Measurements from ENCODE around the gene WAC. TPM values are rescaled to one million over a fixed set of nuclear protein-coding genes. Genes with fewer than 3 reads are reported as not detected.

The WAC gene
- total RNA-seq, 1 donor from 2014 or later, result 123 TPM

- H3K4me1 Mint-ChIP-seq (ENCODE audit: low read depth, unreplicated experiment), result peaks cover 5% of the 10 kb centered on the region
- FAIRE-seq (no peak), DNase-seq (ENCODE audit: low read depth) (no peak)
- peaks cover 22% of the 10 kb centered on the region for H3K36me3 Mint-ChIP-seq (ENCODE audit: low read depth, unreplicated experiment)
- peaks cover 30% of the 10 kb centered on the region for H3K79me2 ChIP-seq (ENCODE audit: insufficient read depth, low read length)
- TF ChIP-seq, protein P1, sequence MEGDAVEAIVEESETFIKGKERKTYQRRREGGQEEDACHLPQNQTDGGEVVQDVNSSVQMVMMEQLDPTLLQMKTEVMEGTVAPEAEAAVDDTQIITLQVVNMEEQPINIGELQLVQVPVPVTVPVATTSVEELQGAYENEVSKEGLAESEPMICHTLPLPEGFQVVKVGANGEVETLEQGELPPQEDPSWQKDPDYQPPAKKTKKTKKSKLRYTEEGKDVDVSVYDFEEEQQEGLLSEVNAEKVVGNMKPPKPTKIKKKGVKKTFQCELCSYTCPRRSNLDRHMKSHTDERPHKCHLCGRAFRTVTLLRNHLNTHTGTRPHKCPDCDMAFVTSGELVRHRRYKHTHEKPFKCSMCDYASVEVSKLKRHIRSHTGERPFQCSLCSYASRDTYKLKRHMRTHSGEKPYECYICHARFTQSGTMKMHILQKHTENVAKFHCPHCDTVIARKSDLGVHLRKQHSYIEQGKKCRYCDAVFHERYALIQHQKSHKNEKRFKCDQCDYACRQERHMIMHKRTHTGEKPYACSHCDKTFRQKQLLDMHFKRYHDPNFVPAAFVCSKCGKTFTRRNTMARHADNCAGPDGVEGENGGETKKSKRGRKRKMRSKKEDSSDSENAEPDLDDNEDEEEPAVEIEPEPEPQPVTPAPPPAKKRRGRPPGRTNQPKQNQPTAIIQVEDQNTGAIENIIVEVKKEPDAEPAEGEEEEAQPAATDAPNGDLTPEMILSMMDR (IDR thresholded peaks at IDR 0.05; ENCODE audit: insufficient read depth, low read depth, low read length), result no peak
- TF ChIP-seq EZH2 (IDR thresholded peaks at IDR 0.05; ENCODE audit: insufficient read depth, low read length), result no peak
- H3K9me3 Mint-ChIP-seq (ENCODE audit: unreplicated experiment), result no peaks in the 10 kb centered on the region
- no peak overlapping the region for H3K4me3 Mint-ChIP-seq (ENCODE audit: unreplicated experiment)
- no peak overlapping the region for H3K4me3 ChIP-seq (ENCODE audit: insufficient read depth, low read depth, low read length)
- no peaks in the 10 kb centered on the region for H3K27me3 ChIP-seq (ENCODE audit: insufficient read depth, low read length)
- no peak overlapping the region for H3K9ac ChIP-seq (ENCODE audit: low read length)
- H3K4me1 ChIP-seq (ENCODE audit: insufficient read depth, low read length), result no peaks in the 10 kb centered on the region
- H3K27ac Mint-ChIP-seq (ENCODE audit: unreplicated experiment), result no peak overlapping the region
- no peaks in the 10 kb centered on the region for H3K27me3 Mint-ChIP-seq (ENCODE audit: low read depth, unreplicated experiment)
- no peak overlapping the region for H3K4me2 ChIP-seq (ENCODE audit: low read length)
- H3K9me3 ChIP-seq (ENCODE audit: insufficient read depth, low read depth, low read length), result no peaks in the 10 kb centered on the region
- H3K36me3 ChIP-seq (ENCODE audit: insufficient read depth, low read length), result peaks cover 71% of the 10 kb centered on the region
- H2AFZ ChIP-seq (ENCODE audit: low read depth, low read length), result no peak overlapping the region
- peaks cover 53% of the 10 kb centered on the region for H4K20me1 ChIP-seq (ENCODE audit: insufficient read depth, low read length)
- no peak overlapping the region for H3K27ac ChIP-seq (ENCODE audit: low read depth, low read length)
Measured at GRCh38 chr10:28612877-28613276, 80.0 kb downstream of the WAC start.

GRCh38 chr10:28616514-28616913 lies 83.6 kb downstream of the WAC start:
- Mint-ChIP-seq H3K4me1 (ENCODE audit: low read depth, unreplicated experiment) (peaks cover 5% of the 10 kb centered on the region), H3K9me3 (ENCODE audit: unreplicated experiment) (no peaks in the 10 kb centered on the region), H3K27me3 (ENCODE audit: low read depth, unreplicated experiment) (no peaks in the 10 kb centered on the region), H3K36me3 (ENCODE audit: low read depth, unreplicated experiment) (peaks cover 23% of the 10 kb centered on the region), H3K27ac (ENCODE audit: unreplicated experiment) (no peak overlapping the region), H3K4me3 (ENCODE audit: unreplicated experiment) (no peak overlapping the region)
- peaks cover 67% of the 10 kb centered on the region for H3K36me3 ChIP-seq (ENCODE audit: insufficient read depth, low read length)
- no peak overlapping the region for H3K4me2 ChIP-seq (ENCODE audit: low read length)
- TF ChIP-seq EZH2 (IDR thresholded peaks at IDR 0.05; ENCODE audit: insufficient read depth, low read length), result no peak
- TF ChIP-seq, protein P1 (IDR thresholded peaks at IDR 0.05; ENCODE audit: insufficient read depth, low read depth, low read length), result no peak
- DNase-seq (ENCODE audit: low read depth), result no peak
- H3K4me3 ChIP-seq (ENCODE audit: insufficient read depth, low read depth, low read length), result no peak overlapping the region
- H2AFZ ChIP-seq (ENCODE audit: low read depth, low read length), result no peak overlapping the region
- peaks cover 38% of the 10 kb centered on the region for H4K20me1 ChIP-seq (ENCODE audit: insufficient read depth, low read length)
- H3K27me3 ChIP-seq (ENCODE audit: insufficient read depth, low read length), result no peaks in the 10 kb centered on the region
- H3K4me1 ChIP-seq (ENCODE audit: insufficient read depth, low read length), result no peaks in the 10 kb centered on the region
- H3K79me2 ChIP-seq (ENCODE audit: insufficient read depth, low read length), result peaks cover 10% of the 10 kb centered on the region
- no peak for FAIRE-seq
- no peak overlapping the region for H3K9ac ChIP-seq (ENCODE audit: low read length)
- no peak overlapping the region for H3K27ac ChIP-seq (ENCODE audit: low read depth, low read length)
- H3K9me3 ChIP-seq (ENCODE audit: insufficient read depth, low read depth, low read length), result no peaks in the 10 kb centered on the region

- H3K4me3 ChIP-seq (ENCODE audit: insufficient read depth, low read depth, low read length), result no peak overlapping the region
- Mint-ChIP-seq H3K27ac (ENCODE audit: unreplicated experiment) (no peak overlapping the region), H3K27me3 (ENCODE audit: low read depth, unreplicated experiment) (no peaks in the 10 kb centered on the region), H3K4me1 (ENCODE audit: low read depth, unreplicated experiment) (no peaks in the 10 kb centered on the region), H3K9me3 (ENCODE audit: unreplicated experiment) (no peaks in the 10 kb centered on the region), H3K4me3 (ENCODE audit: unreplicated experiment) (no peak overlapping the region), H3K36me3 (ENCODE audit: low read depth, unreplicated experiment) (peaks cover 21% of the 10 kb centered on the region)
- H3K4me1 ChIP-seq (ENCODE audit: insufficient read depth, low read length), result no peaks in the 10 kb centered on the region
- H3K36me3 ChIP-seq (ENCODE audit: insufficient read depth, low read length), result peaks cover 50% of the 10 kb centered on the region
- no peak overlapping the region for H3K9ac ChIP-seq (ENCODE audit: low read length)
- DNase-seq (ENCODE audit: low read depth) (no peak), FAIRE-seq (no peak)
- TF ChIP-seq EZH2 (IDR thresholded peaks at IDR 0.05; ENCODE audit: insufficient read depth, low read length), result no peak
- TF ChIP-seq, protein P1 (IDR thresholded peaks at IDR 0.05; ENCODE audit: insufficient read depth, low read depth, low read length), result no peak
- H3K27me3 ChIP-seq (ENCODE audit: insufficient read depth, low read length), result no peaks in the 10 kb centered on the region
- no peak overlapping the region for H3K4me2 ChIP-seq (ENCODE audit: low read length)
- H4K20me1 ChIP-seq (ENCODE audit: insufficient read depth, low read length), result peaks cover 31% of the 10 kb centered on the region
- no peaks in the 10 kb centered on the region for H3K9me3 ChIP-seq (ENCODE audit: insufficient read depth, low read depth, low read length)
- H3K79me2 ChIP-seq (ENCODE audit: insufficient read depth, low read length), result peaks cover 1% of the 10 kb centered on the region
- no peak overlapping the region for H2AFZ ChIP-seq (ENCODE audit: low read depth, low read length)
- no peak overlapping the region for H3K27ac ChIP-seq (ENCODE audit: low read depth, low read length)
Measured at GRCh38 chr10:28619455-28619854, 86.5 kb downstream of the WAC start.

All from astrocyte (in vitro differentiated cells and primary cell).